Naive B cell (primary cell): Measurements from ENCODE around the gene CDH20. TPM values are rescaled to one million over a fixed set of nuclear protein-coding genes. Genes with fewer than 3 reads are reported as not detected.

Experiments
- ATAC-seq, 2 donors: fragments of 150-1000 bp; cut with Tn5 transposase; 2 replicates each; pipeline ENCODE4 v1.10.0; 2021; ENCODE audit warnings: low read depth in 2 of 2, mild to moderate bottlenecking in 2 of 2, moderate library complexity in 2 of 2
- DNase-seq: peaks from one replicate; pipeline ENCODE4 v3.0.0; 2022
- H3K27ac Mint-ChIP-seq, 6 donors: one replicate each; pipeline ENCODE4 v1.8.0; 2020 to 2022; ENCODE audit warnings: mild to moderate bottlenecking in 6 of 6, mixed read lengths in 6 of 6, moderate library complexity in 5 of 6, inconsistent platforms in 2 of 6
- H3K27me3 Mint-ChIP-seq, 3 donors: one replicate each; pipeline ENCODE4 v1.8.0; 2021 to 2022; ENCODE audit warnings: mixed read lengths in 3 of 3, mild to moderate bottlenecking in 1 of 3
- H3K36me3 Mint-ChIP-seq, 2 donors: one replicate each; pipeline ENCODE4 v1.8.0; 2020 to 2022; ENCODE audit warnings: mixed read lengths in 2 of 2, inconsistent platforms in 1 of 2, mild to moderate bottlenecking in 1 of 2
- H3K4me1 Mint-ChIP-seq, 3 donors: one replicate each; pipeline ENCODE4 v1.8.0; 2020 to 2022; ENCODE audit warnings: mixed read lengths in 3 of 3, inconsistent platforms in 1 of 3, mild to moderate bottlenecking in 1 of 3, moderate library complexity in 1 of 3
- H3K4me3 Mint-ChIP-seq, 8 donors: one replicate each; pipeline ENCODE4 v1.8.0; 2020 to 2022; ENCODE audit warnings: mild to moderate bottlenecking in 8 of 8, mixed read lengths in 8 of 8, moderate library complexity in 8 of 8, inconsistent platforms in 2 of 8
- H3K9me3 Mint-ChIP-seq, 7 donors: one replicate each; pipeline ENCODE4 v1.8.0; 2020 to 2022; ENCODE audit warnings: mixed read lengths in 7 of 7, mild to moderate bottlenecking in 5 of 7, inconsistent platforms in 2 of 7, moderate library complexity in 1 of 7
- polyA plus RNA-seq, 6 donors: library from polyadenylated mRNA; unstranded; fragments of 300-500 nt; fragmentation: Illumina TruSeq; gene quantifications; one replicate each; pipeline ENCODE4 v1.2.3, GENCODE V29; 2021; ENCODE audit warnings: low read depth in 6 of 6

CDH20 gene
- polyA plus RNA-seq, 6 donors from 2014 or later: 0.20 to 0.22 TPM; not detected in 4

- Mint-ChIP-seq H3K27ac (no peak overlapping the region), H3K4me3 (no peak overlapping the region), H3K27me3 (peaks cover 0 to 22% (median 0%) of the 10 kb centered on the region in 3 donors), H3K36me3 (no peaks in the 10 kb centered on the region), H3K9me3 (no peaks in the 10 kb centered on the region), H3K4me1 (no peaks in the 10 kb centered on the region)
- DNase-seq: no peak
- no peak for ATAC-seq
Measured at GRCh38 chr18:61530681-61531080, 197.5 kb downstream of the CDH20 start.

GRCh38 chr18:61531182-61531581, 198.0 kb downstream of the CDH20 start:
- Mint-ChIP-seq H3K9me3 (no peaks in the 10 kb centered on the region), H3K36me3 (no peaks in the 10 kb centered on the region), H3K4me1 (no peaks in the 10 kb centered on the region), H3K4me3 (no peak overlapping the region), H3K27me3 (peaks cover 0 to 22% (median 0%) of the 10 kb centered on the region in 3 donors), H3K27ac (no peak overlapping the region)
- ATAC-seq (no peak), DNase-seq (no peak)

- no peaks in the 10 kb centered on the region for H3K36me3 Mint-ChIP-seq
- no peak for DNase-seq
- no peaks in the 10 kb centered on the region for H3K4me1 Mint-ChIP-seq
- H3K27me3 Mint-ChIP-seq: peaks cover 0 to 22% (median 3%) of the 10 kb centered on the region in 3 donors
- no peak overlapping the region for H3K4me3 Mint-ChIP-seq
- H3K9me3 Mint-ChIP-seq: no peaks in the 10 kb centered on the region
- no peak overlapping the region for H3K27ac Mint-ChIP-seq
- ATAC-seq: no peak
Measured at GRCh38 chr18:61531891-61532290, 198.7 kb downstream of the CDH20 start.

DNA sequence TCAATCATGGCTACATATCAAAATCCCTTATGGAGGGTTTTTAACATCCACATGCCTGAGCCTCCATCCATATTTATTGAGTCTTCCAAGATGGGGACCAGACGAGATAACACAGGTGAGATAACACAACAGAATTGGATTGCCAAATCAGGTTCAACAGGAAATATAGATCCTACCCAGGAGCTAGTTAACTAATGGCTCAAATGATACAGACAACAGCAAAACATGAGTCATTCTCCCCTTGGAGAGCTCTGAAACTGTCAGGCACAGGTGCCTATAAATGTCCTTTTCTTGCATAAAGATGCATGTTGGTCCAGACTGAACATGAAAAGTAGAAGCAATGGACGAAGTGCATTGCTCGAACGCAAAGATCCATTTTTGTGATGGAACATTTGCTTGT, 202.2 kb downstream of the CDH20 start:
- H3K36me3 Mint-ChIP-seq: no peaks in the 10 kb centered on the region
- DNase-seq (no peak), ATAC-seq (no peak)
- H3K4me3 Mint-ChIP-seq: no peak overlapping the region
- no peaks in the 10 kb centered on the region for H3K9me3 Mint-ChIP-seq
- no peak overlapping the region for H3K27ac Mint-ChIP-seq
- peaks cover 0 to 12% (median 3%) of the 10 kb centered on the region in 3 donors for H3K27me3 Mint-ChIP-seq
- H3K4me1 Mint-ChIP-seq: no peaks in the 10 kb centered on the region

GRCh38 chr18:61541673-61542072, 208.4 kb downstream of the CDH20 start:
- Mint-ChIP-seq H3K36me3 (no peaks in the 10 kb centered on the region), H3K4me3 (no peak overlapping the region), H3K4me1 (no peaks in the 10 kb centered on the region), H3K9me3 (no peaks in the 10 kb centered on the region), H3K27ac (no peak overlapping the region), H3K27me3 (peaks cover 0 to 7% (median under 1%) of the 10 kb centered on the region in 3 donors)
- ATAC-seq (no peak), DNase-seq (no peak)

DNA sequence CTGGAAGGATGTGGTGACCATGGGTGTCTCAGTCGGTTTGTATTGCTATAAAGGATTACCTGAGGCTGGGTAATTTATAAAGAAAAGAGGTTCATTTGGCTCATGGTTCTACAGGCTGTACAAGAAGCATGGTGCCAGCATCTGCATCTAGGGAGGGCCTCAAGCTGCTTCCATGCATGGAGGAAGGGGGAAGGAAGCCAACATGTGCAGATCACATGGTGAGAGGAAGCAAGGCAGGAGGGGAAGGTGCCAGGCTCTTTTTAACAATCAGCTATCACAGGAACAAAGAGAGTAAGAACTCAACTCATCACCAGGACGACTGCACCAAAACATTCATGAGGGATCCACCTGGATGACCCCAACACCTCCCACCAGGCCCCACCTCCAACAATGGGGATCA, 209.4 kb downstream of the CDH20 start:
- no peak overlapping the region for H3K27ac Mint-ChIP-seq
- H3K9me3 Mint-ChIP-seq: no peaks in the 10 kb centered on the region
- no peaks in the 10 kb centered on the region for H3K4me1 Mint-ChIP-seq
- H3K27me3 Mint-ChIP-seq: peaks cover 0 to 7% (median 0%) of the 10 kb centered on the region in 3 donors
- H3K4me3 Mint-ChIP-seq: no peak overlapping the region
- no peak for ATAC-seq
- no peak for DNase-seq
- no peaks in the 10 kb centered on the region for H3K36me3 Mint-ChIP-seq

DNA sequence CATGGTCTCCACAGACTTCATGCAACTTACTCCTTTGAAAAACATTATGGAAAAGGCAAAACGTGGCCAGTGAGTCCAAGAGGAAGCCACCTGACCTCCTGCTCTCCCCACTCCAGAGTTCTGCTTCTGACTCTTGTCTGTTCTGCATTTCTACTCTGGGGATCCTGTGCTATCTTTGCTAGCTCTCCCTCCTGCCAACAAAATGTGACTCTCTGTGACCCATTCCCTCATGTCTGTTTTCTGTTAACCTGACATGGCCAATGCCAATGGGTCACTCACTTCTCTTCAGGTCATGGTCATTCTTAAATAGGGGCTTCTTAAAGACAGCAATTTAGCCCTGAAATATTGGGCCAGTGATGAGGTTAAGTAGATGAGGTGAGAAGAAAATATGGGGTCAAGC, 210.3 kb downstream of the CDH20 start:
- no peaks in the 10 kb centered on the region for H3K36me3 Mint-ChIP-seq
- ATAC-seq (no peak), DNase-seq (no peak)
- no peaks in the 10 kb centered on the region for H3K4me1 Mint-ChIP-seq
- no peaks in the 10 kb centered on the region for H3K9me3 Mint-ChIP-seq
- H3K27me3 Mint-ChIP-seq: peaks cover 0 to 7% (median 1%) of the 10 kb centered on the region in 3 donors
- no peak overlapping the region for H3K27ac Mint-ChIP-seq
- no peak overlapping the region for H3K4me3 Mint-ChIP-seq

DNA sequence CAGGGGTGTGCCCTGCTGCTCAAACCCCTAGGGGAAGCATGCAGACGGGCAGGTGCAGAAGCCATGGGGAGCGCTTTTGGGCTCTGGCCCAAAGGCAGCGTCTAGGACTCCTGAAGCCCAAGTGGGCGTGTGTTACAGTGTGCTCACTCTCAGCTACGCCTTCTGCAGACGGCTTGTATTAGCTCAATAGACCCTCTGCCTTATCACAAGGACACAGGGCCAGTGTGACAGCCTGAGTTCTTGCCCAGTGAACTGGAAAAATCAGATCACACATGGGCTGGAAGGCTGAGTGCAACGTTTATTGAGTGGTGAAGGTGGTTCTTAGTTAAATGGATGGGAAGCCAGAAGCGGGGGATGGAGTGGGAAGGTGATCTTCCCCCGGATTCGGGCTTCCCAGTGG, 210.9 kb downstream of the CDH20 start:
- Mint-ChIP-seq H3K36me3 (no peaks in the 10 kb centered on the region), H3K27me3 (peaks cover 0 to 7% (median 3%) of the 10 kb centered on the region in 3 donors), H3K4me1 (no peaks in the 10 kb centered on the region), H3K4me3 (peak overlapping the region in 1 of 8 donors; percentile 52), H3K27ac (no peak overlapping the region), H3K9me3 (no peaks in the 10 kb centered on the region)
- DNase-seq: no peak
- ATAC-seq: no peak

- Mint-ChIP-seq H3K27me3 (peaks cover 0 to 14% (median 3%) of the 10 kb centered on the region in 3 donors), H3K4me1 (no peaks in the 10 kb centered on the region), H3K9me3 (no peaks in the 10 kb centered on the region), H3K27ac (no peak overlapping the region), H3K36me3 (no peaks in the 10 kb centered on the region), H3K4me3 (no peak overlapping the region)
- no peak for ATAC-seq
- no peak for DNase-seq
Measured at GRCh38 chr18:61545281-61546245, 212.3 kb downstream of the CDH20 start.

DNA sequence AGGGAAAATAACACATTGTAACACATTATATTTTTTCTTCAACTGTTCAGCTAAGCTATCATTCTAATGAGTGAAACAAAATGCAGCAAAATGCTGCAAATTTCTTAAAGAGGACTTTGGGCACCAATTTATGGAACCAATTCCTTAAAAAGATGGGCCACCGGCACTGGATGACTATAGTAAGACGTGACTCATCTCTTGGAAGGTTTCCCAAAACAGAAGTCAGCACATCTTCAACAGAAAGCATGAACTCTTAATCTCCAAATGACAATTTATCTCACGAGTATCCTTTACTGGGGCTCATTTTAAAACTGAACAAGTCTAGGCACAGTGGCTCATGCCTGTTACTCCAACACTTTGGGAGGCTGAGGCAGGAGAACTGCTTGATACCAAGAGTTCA, 213.4 kb downstream of the CDH20 start:
- H3K36me3 Mint-ChIP-seq: no peaks in the 10 kb centered on the region
- no peak overlapping the region for H3K27ac Mint-ChIP-seq
- peaks cover 0 to 14% (median 3%) of the 10 kb centered on the region in 3 donors for H3K27me3 Mint-ChIP-seq
- no peak overlapping the region for H3K4me3 Mint-ChIP-seq
- DNase-seq (no peak), ATAC-seq (no peak)
- H3K4me1 Mint-ChIP-seq: no peaks in the 10 kb centered on the region
- no peaks in the 10 kb centered on the region for H3K9me3 Mint-ChIP-seq

DNA sequence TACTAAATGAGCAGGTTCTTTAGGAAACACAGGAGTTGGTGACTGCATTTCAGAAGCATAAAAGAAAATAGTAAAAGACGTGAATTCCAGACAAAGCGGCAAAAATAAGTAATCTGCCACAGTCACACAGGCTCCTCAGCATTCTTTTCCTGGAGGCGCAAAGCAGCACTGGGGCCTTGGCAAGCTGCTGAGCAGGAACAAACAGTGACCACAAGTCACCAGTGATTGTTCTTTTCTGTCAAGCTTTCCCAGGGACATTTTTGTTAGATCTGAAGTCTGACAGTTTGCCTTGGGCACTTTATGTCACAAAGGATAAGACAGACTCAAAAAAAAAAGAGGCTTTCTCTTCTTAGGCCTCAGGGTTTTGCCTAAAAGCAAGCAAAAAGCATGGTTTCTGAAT, 216.2 kb downstream of the CDH20 start:
- no peaks in the 10 kb centered on the region for H3K36me3 Mint-ChIP-seq
- DNase-seq: no peak
- H3K4me1 Mint-ChIP-seq: no peaks in the 10 kb centered on the region
- no peak for ATAC-seq
- H3K4me3 Mint-ChIP-seq: no peak overlapping the region
- peaks cover 3 to 12% (median 8%) of the 10 kb centered on the region in 3 donors for H3K27me3 Mint-ChIP-seq
- H3K9me3 Mint-ChIP-seq: no peaks in the 10 kb centered on the region
- no peak overlapping the region for H3K27ac Mint-ChIP-seq

DNA sequence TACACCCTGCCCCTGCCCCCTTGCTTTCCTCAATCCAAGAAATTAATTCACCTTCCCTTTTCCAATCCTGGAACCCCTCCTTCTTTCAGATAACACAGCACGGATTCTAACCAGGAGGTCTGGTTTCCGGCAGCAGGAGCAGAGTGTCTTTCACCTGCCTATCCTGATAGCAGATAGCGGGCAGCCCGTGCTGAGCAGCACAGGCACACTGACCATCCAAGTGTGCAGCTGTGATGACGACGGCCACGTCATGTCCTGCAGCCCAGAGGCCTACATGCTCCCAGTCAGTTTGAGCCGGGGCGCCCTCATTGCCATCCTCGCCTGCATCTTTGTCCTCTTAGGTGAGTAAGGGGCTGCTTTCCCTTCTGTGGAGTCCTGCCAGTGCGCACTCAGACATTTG, 216.7 kb downstream of the CDH20 start:
- Mint-ChIP-seq H3K4me3 (no peak overlapping the region), H3K4me1 (no peaks in the 10 kb centered on the region), H3K27me3 (peaks cover 3 to 8% (median 7%) of the 10 kb centered on the region in 3 donors), H3K9me3 (no peaks in the 10 kb centered on the region), H3K27ac (peak overlapping the region in 1 of 6 donors; percentile 72), H3K36me3 (no peaks in the 10 kb centered on the region)
- ATAC-seq (no peak), DNase-seq (no peak)

GRCh38 chr18:61551586-61551985, 218.4 kb downstream of the CDH20 start:
- ATAC-seq (peak in 1 of 2 donors; percentile 43), DNase-seq (peak; percentile 9)
- Mint-ChIP-seq H3K9me3 (no peaks in the 10 kb centered on the region), H3K27ac (no peak overlapping the region), H3K27me3 (peaks cover 3 to 8% (median 7%) of the 10 kb centered on the region in 3 donors), H3K4me1 (no peaks in the 10 kb centered on the region), H3K36me3 (no peaks in the 10 kb centered on the region), H3K4me3 (no peak overlapping the region)

GRCh38 chr18:61553045-61553659, 219.9 kb downstream of the CDH20 start:
- Mint-ChIP-seq H3K36me3 (no peaks in the 10 kb centered on the region), H3K27me3 (peaks cover 3 to 8% (median 7%) of the 10 kb centered on the region in 3 donors), H3K9me3 (peaks cover 0 to 1% (median 0%) of the 10 kb centered on the region in 7 donors), H3K4me3 (peak overlapping the region in 2 of 8 donors; percentile 73 to 86), H3K27ac (no peak overlapping the region), H3K4me1 (no peaks in the 10 kb centered on the region)
- DNase-seq (no peak), ATAC-seq (no peak)
